ENCODE data around the gene ANXA2R. TPM values are rescaled to one million over a fixed set of nuclear protein-coding genes. Genes with fewer than 3 reads are reported as not detected.

The ANXA2R gene
- total and polyA plus RNA-seq, 9 of the 15 experiments (the other 6 are each of a cell fraction or from before 2014, with no cell fraction given), result 2.1 to 4.8 (median 3.4) TPM

DNA sequence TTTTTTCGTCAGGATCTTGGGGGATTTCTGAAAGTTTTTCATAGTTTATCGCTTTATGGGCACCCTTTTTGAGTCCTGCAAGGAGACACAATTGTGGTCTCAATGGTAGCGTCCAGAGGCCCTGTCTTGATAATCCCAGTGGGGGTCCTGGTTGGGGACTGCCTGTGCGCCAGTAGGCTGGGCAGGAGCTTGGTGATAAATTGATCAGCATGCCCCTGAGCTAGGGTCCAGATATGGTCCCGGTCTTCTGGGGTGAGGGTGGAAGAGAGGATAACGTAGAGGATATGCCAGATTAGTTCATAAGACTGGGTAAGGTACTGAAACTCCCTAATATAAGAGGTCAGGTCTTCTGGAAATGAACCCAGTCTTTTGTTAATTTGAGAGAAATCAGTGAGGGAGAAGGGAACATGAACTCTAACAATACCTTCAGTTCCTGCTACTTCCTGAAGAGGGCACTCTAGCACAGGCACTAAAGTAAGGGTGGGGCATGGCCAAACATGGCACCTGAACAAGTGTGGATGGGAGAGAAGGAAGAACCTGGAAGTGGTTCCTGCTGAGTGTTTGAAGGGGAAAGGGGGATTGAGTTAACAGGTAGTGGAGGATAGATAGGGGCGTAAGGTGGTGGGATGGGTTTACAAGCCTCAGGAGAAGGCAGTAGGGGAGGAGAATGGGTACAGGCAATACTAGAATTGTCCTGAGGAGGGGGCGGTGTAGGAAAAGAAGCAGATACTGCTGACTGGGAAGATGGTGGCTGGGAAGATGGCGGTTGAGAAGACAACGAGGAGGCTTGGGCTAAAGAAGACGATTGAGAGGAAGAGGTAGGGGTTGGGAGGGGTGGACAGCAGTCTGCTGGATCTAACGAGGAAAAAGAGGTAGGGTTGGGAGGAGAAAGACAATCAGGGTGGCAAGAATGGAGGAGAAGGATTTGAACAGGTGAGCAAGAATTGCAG is 33.8 kb upstream of the ANXA2R start (continued):
- TF ChIP-seq, protein P1, sequence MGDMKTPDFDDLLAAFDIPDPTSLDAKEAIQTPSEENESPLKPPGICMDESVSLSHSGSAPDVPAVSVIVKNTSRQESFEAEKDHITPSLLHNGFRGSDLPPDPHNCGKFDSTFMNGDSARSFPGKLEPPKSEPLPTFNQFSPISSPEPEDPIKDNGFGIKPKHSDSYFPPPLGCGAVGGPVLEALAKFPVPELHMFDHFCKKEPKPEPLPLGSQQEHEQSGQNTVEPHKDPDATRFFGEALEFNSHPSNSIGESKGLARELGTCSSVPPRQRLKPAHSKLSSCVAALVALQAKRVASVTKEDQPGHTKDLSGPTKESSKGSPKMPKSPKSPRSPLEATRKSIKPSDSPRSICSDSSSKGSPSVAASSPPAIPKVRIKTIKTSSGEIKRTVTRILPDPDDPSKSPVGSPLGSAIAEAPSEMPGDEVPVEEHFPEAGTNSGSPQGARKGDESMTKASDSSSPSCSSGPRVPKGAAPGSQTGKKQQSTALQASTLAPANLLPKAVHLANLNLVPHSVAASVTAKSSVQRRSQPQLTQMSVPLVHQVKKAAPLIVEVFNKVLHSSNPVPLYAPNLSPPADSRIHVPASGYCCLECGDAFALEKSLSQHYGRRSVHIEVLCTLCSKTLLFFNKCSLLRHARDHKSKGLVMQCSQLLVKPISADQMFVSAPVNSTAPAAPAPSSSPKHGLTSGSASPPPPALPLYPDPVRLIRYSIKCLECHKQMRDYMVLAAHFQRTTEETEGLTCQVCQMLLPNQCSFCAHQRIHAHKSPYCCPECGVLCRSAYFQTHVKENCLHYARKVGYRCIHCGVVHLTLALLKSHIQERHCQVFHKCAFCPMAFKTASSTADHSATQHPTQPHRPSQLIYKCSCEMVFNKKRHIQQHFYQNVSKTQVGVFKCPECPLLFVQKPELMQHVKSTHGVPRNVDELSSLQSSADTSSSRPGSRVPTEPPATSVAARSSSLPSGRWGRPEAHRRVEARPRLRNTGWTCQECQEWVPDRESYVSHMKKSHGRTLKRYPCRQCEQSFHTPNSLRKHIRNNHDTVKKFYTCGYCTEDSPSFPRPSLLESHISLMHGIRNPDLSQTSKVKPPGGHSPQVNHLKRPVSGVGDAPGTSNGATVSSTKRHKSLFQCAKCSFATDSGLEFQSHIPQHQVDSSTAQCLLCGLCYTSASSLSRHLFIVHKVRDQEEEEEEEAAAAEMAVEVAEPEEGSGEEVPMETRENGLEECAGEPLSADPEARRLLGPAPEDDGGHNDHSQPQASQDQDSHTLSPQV (IDR thresholded peaks at IDR 0.05), result peak; percentile 95
- TF ChIP-seq, protein P2, sequence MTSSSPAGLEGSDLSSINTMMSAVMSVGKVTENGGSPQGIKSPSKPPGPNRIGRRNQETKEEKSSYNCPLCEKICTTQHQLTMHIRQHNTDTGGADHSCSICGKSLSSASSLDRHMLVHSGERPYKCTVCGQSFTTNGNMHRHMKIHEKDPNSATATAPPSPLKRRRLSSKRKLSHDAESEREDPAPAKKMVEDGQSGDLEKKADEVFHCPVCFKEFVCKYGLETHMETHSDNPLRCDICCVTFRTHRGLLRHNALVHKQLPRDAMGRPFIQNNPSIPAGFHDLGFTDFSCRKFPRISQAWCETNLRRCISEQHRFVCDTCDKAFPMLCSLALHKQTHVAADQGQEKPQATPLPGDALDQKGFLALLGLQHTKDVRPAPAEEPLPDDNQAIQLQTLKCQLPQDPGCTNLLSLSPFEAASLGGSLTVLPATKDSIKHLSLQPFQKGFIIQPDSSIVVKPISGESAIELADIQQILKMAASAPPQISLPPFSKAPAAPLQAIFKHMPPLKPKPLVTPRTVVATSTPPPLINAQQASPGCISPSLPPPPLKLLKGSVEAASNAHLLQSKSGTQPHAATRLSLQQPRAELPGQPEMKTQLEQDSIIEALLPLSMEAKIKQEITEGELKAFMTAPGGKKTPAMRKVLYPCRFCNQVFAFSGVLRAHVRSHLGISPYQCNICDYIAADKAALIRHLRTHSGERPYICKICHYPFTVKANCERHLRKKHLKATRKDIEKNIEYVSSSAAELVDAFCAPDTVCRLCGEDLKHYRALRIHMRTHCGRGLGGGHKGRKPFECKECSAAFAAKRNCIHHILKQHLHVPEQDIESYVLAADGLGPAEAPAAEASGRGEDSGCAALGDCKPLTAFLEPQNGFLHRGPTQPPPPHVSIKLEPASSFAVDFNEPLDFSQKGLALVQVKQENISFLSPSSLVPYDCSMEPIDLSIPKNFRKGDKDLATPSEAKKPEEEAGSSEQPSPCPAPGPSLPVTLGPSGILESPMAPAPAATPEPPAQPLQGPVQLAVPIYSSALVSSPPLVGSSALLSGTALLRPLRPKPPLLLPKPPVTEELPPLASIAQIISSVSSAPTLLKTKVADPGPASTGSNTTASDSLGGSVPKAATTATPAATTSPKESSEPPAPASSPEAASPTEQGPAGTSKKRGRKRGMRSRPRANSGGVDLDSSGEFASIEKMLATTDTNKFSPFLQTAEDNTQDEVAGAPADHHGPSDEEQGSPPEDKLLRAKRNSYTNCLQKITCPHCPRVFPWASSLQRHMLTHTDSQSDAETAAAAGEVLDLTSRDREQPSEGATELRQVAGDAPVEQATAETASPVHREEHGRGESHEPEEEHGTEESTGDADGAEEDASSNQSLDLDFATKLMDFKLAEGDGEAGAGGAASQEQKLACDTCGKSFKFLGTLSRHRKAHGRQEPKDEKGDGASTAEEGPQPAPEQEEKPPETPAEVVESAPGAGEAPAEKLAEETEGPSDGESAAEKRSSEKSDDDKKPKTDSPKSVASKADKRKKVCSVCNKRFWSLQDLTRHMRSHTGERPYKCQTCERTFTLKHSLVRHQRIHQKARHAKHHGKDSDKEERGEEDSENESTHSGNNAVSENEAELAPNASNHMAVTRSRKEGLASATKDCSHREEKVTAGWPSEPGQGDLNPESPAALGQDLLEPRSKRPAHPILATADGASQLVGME (CRISPR knock-in tag; IDR thresholded peaks at IDR 0.05), result 0 out of 2 replicates have a peak, but pooled peaks have one; percentile 29
- TF ChIP-seq BCOR (IDR thresholded peaks at IDR 0.05) (peak; percentile 64), NFATC3 (IDR thresholded peaks at IDR 0.05) (0 out of 2 replicates have a peak, but pooled peaks have one; percentile 36), MIER1 (IDR thresholded peaks at IDR 0.05; ENCODE audit: low read depth) (0 out of 2 replicates have a peak, but pooled peaks have one; percentile 41), ZNF76 (CRISPR knock-in tag; IDR thresholded peaks at IDR 0.05; ENCODE audit: borderline replicate concordance) (no peak), MBD2 (IDR thresholded peaks at IDR 0.05; ENCODE audit: borderline replicate concordance, low read depth) (no peak), HEY1 (CRISPR knock-in tag; IDR thresholded peaks at IDR 0.05; ENCODE audit: borderline replicate concordance) (0 out of 2 replicates have a peak, but pooled peaks have one; percentile 35), U2AF2 (optimal IDR thresholded peaks at IDR 0.05; ENCODE audit: low read depth, low read length) (no peak), KAT8 (IDR thresholded peaks at IDR 0.05; ENCODE audit: low read depth) (no peak), HDGF (IDR thresholded peaks at IDR 0.05) (peak; percentile 100), MEF2D (tag; conservative IDR thresholded peaks at IDR 0.05; ENCODE audit: low read depth) (peak; percentile 90)
- TF ChIP-seq, protein P3, sequence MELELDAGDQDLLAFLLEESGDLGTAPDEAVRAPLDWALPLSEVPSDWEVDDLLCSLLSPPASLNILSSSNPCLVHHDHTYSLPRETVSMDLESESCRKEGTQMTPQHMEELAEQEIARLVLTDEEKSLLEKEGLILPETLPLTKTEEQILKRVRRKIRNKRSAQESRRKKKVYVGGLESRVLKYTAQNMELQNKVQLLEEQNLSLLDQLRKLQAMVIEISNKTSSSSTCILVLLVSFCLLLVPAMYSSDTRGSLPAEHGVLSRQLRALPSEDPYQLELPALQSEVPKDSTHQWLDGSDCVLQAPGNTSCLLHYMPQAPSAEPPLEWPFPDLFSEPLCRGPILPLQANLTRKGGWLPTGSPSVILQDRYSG (tag; conservative IDR thresholded peaks at IDR 0.05; ENCODE audit: low read depth), result peak; percentile 96
- TF ChIP-seq, protein P4, sequence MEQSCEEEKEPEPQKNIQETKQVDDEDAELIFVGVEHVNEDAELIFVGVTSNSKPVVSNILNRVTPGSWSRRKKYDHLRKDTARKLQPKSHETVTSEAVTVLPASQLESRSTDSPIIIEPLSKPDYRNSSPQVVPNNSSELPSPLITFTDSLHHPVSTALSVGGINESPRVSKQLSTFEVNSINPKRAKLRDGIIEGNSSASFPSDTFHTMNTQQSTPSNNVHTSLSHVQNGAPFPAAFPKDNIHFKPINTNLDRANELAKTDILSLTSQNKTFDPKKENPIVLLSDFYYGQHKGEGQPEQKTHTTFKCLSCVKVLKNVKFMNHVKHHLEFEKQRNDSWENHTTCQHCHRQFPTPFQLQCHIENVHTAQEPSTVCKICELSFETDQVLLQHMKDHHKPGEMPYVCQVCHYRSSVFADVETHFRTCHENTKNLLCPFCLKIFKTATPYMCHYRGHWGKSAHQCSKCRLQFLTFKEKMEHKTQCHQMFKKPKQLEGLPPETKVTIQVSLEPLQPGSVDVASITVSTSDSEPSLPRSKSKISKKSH (CRISPR knock-in tag; IDR thresholded peaks at IDR 0.05), result no peak

Measured in K562 (cell line).